ENCODE results near the gene PAPSS2. TPM values are rescaled to one million over a fixed set of nuclear protein-coding genes. Genes with fewer than 3 reads are reported as not detected.
"Not testable (repeated sequence)": the region's sequence is repeated elsewhere in the genome, so short reads cannot be mapped to it uniquely, and the experiment has no call there.

PAPSS2 gene
- total RNA-seq, 1 experiment from 2014 or later = 76.3 TPM

DNA sequence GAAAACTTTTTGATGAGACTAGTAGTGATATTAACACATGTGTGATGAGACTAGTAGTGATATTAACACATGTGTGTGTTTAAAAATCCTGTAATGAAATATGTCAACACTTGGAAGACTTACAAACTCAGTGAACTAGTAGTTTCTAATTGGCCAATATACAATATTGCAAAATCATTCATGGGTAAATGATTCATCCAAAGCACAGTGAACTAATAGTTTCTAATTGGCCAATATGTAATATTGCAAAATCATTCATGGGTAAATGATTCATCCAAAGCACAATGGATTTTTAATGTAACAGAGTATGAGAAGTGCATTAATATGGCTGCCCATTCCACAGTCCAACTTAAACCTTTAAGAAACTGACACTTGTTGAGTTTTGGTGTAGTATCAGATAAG is 80.6 kb downstream of the PAPSS2 start:
- no peak overlapping the region for H3K27ac ChIP-seq
- peaks cover 49% of the 10 kb centered on the region for H3K36me3 ChIP-seq
- no peak for DNase-seq (ENCODE audit: low read depth in 1 of 2, low spot score in 2 of 2)

DNA sequence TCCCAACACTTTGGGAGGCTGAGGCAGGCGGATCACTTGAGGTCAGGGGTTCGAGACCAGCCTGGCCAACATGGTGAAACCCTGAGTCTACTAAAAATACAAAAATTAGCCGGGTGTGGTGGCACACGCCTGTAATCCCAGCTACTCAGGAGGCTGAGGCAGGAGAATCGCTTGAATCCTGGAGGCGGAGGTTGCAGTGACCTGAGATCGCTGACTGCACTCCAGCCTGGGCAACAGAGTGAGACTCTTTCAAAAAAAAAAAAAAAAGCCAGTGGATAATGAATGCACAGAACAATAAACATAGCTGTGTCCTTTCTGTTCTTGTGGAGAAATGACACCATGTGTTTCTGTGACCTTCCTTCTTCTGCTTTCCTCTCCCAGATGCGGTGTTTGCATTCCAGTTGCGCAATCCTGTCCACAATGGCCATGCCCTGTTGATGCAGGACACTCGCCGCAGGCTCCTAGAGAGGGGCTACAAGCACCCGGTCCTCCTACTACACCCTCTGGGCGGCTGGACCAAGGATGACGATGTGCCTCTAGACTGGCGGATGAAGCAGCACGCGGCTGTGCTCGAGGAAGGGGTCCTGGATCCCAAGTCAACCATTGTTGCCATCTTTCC is 83.4 kb downstream of the PAPSS2 start:
- H3K4me3 ChIP-seq; H3K9me3 ChIP-seq (replicated peaks); H3K27ac ChIP-seq; DNase-seq (ENCODE audit: low read depth in 1 of 2, low spot score in 2 of 2); H3K27me3 ChIP-seq (replicated peaks); H3K4me1 ChIP-seq (replicated peaks): not testable (repeated sequence)
- peaks cover 59% of the 10 kb centered on the region for H3K36me3 ChIP-seq

More for the DNA sequence above, 80.6 kb downstream of the PAPSS2 start:
- Histone ChIP-seq H3K4me1 (replicated peaks) (no peaks in the 10 kb centered on the region), H3K9me3 (replicated peaks) (no peaks in the 10 kb centered on the region), H3K27me3 (replicated peaks) (no peaks in the 10 kb centered on the region), H3K4me3 (no peak overlapping the region)

DNA sequence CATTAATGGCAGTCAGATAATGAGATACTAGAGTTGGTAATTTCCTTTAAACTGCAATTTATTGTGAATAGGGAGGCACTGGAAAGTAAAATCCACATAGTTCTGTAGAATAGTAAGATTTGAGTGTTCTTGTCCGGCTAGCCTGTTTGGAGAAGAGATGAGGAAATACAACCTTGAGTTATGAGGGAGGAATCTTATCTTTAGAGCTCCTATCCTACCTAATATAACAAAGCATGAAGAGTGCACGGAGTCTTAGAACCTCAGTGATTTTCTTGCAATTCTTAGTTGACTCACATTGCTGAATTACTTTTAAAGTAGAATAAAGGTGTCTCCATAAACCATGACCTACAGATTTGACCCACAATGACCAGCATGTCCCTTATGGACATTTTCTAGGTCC is 84.9 kb downstream of the PAPSS2 start:
- Histone ChIP-seq H3K4me3 (no peak overlapping the region), H3K9me3 (replicated peaks) (no peaks in the 10 kb centered on the region), H3K4me1 (replicated peaks) (no peaks in the 10 kb centered on the region), H3K27me3 (replicated peaks) (no peaks in the 10 kb centered on the region), H3K27ac (no peak overlapping the region), H3K36me3 (peaks cover 63% of the 10 kb centered on the region)
- no peak for DNase-seq (ENCODE audit: low read depth in 1 of 2, low spot score in 2 of 2)

DNA sequence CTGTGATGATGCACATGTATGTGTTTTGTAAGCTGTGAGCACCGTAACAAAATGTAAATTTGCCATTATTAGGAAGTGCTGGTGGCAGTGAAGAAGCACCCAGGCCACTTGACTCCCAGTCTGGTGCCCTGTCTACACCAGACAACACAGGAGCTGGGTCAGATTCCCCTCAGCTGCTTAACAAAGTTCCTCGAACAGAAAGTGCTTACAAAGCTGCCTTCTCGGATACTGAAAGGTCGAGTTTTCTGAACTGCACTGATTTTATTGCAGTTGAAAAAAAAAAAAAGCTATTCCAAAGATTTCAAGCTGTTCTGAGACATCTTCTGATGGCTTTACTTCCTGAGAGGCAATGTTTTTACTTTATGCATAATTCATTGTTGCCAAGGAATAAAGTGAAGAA is 87.2 kb downstream of the PAPSS2 start:
- H3K4me1 ChIP-seq (replicated peaks) = no peaks in the 10 kb centered on the region
- no peaks in the 10 kb centered on the region for H3K27me3 ChIP-seq (replicated peaks)
- no peaks in the 10 kb centered on the region for H3K9me3 ChIP-seq (replicated peaks)
- no peak overlapping the region for H3K4me3 ChIP-seq
- peaks cover 48% of the 10 kb centered on the region for H3K36me3 ChIP-seq
- H3K27ac ChIP-seq = no peak overlapping the region
- no peak for DNase-seq (ENCODE audit: low read depth in 1 of 2, low spot score in 2 of 2)

DNA sequence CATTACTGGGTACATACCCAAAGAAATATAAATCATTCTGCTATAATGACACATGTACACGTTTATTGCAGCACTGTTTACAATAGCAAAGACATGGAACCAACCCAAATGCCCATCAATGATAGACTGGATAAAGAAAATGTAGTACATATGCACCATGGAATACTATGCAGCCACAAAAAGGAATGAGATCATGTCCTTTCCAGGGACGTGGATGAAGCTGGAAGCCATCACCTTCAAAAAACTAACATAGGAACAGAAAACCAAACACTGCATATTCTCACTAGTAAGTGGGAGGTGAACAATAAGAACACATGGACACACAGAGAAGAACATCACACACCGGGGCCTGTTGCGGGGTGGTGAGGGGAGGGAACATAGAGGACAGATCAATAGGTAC is 88.6 kb downstream of the PAPSS2 start:
- not testable (repeated sequence) for H3K9me3 ChIP-seq (replicated peaks); H3K27ac ChIP-seq; DNase-seq (ENCODE audit: low read depth in 1 of 2, low spot score in 2 of 2); H3K4me3 ChIP-seq; H3K4me1 ChIP-seq (replicated peaks); H3K27me3 ChIP-seq (replicated peaks)
- peaks cover 45% of the 10 kb centered on the region for H3K36me3 ChIP-seq

DNA sequence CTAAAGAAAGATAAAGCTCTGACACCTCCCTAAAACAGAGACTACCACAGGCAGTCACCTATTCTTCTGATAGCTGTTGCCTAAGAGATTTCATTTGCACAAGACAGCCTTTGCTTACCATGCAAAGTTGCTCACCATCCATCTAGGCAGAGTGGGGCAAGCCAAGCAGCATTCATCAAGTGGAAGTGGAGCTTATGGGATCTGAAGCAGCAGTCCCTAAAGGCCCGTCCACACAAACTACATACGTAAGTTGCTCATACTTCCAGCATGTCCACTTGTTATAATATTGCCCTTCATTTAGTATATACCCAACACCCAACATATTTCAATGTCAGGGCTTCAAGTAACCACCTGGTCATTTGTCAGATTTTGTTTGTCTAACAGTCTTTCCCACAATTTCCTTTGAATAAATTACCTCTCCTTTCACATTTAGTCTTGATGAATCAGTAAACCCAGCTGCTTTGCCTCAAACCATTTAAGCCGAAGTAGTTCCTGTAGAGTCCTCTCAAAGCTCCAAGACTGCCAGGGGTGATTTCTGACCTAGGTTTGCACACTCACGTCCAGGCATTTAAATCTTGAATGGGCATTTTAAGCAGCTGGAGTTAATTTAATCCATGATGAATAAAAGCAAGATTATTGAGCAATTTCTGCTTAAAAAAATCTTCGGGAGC is 90.5 kb downstream of the PAPSS2 start:
- no peak overlapping the region for H3K27ac ChIP-seq

DNA sequence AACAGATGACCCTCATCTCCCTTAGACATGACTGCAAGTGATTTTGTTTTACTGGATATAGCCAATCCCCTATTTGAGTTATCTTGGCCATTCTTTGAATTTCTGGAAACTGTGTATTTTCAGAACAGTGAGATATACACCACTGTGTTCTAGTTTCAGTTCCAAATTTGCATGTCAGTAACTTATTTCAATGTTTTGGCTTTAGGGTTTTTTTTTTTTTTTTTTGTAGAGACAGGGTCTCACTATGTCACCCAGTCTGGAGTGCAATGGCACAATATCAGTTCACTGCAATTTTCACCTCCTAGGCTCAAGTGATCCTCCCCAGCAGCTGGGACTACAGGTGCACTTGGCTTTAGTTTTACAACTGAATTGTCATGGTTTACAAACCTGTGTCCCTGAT is 91.1 kb downstream of the PAPSS2 start:
- Histone ChIP-seq H3K27me3 (replicated peaks) (no peaks in the 10 kb centered on the region), H3K36me3 (peaks cover 36% of the 10 kb centered on the region), H3K27ac (no peak overlapping the region), H3K9me3 (replicated peaks) (no peaks in the 10 kb centered on the region), H3K4me1 (replicated peaks) (0 out of 2 replicates have a peak, but pooled peaks cover 5% of the 10 kb centered on the region), H3K4me3 (no peak overlapping the region)
- DNase-seq (ENCODE audit: low read depth in 1 of 2, low spot score in 2 of 2) = no peak

More for the DNA sequence above, 90.5 kb downstream of the PAPSS2 start:
- Histone ChIP-seq H3K27me3 (replicated peaks) (no peaks in the 10 kb centered on the region), H3K9me3 (replicated peaks) (no peaks in the 10 kb centered on the region), H3K36me3 (peaks cover 39% of the 10 kb centered on the region), H3K4me1 (replicated peaks) (0 out of 2 replicates have a peak, but pooled peaks cover 5% of the 10 kb centered on the region), H3K4me3 (no peak overlapping the region)
- no peak for DNase-seq (ENCODE audit: low read depth in 1 of 2, low spot score in 2 of 2)

DNA sequence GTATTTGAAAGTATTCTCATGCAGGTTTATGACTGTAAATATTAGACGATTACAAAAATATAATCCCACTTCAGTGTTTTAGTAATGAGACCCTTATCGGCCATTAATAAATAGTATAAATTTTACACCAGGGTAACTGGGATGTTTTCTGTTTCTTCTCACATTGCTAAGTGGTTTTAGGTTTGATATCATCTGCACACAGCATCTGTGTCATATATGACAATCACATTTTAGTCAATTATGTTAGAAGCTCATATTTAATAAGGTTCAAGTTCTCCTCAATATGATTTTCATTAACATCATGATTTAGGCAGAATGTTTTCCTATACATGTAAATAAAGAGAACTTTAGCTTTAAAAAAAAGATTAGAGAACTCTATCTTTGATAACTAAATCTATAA is 91.6 kb downstream of the PAPSS2 start:
- Histone ChIP-seq H3K4me3 (no peak overlapping the region), H3K27me3 (replicated peaks) (no peaks in the 10 kb centered on the region), H3K27ac (no peak overlapping the region), H3K9me3 (replicated peaks) (no peaks in the 10 kb centered on the region), H3K4me1 (replicated peaks) (0 out of 2 replicates have a peak, but pooled peaks cover 5% of the 10 kb centered on the region), H3K36me3 (peaks cover 40% of the 10 kb centered on the region)
- DNase-seq (ENCODE audit: low read depth in 1 of 2, low spot score in 2 of 2) = no peak

DNA sequence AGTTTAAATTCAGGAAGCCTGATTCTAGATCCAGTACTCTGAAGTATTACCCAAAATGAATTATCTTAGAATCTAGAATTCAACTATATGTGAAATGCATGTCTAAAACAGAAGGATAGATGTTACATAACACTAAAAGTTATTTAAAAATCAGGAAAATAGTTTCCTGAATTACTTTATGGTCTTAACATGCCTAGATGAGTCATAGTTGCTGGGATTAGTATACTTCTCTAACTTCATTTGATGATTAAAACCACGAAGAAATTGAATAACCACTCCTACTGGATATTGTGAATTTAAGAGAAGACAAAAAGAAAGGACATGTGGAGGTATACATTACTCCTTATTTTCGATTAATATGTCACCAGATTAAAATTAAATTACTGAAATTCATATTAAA is 92.9 kb downstream of the PAPSS2 start:
- H3K36me3 ChIP-seq = peaks cover 41% of the 10 kb centered on the region
- H3K27me3 ChIP-seq (replicated peaks) = no peaks in the 10 kb centered on the region
- DNase-seq (ENCODE audit: low read depth in 1 of 2, low spot score in 2 of 2) = no peak
- no peaks in the 10 kb centered on the region for H3K9me3 ChIP-seq (replicated peaks)
- no peak overlapping the region for H3K27ac ChIP-seq
- H3K4me3 ChIP-seq = no peak overlapping the region
- 0 out of 2 replicates have a peak, but pooled peaks cover 5% of the 10 kb centered on the region for H3K4me1 ChIP-seq (replicated peaks)

DNA sequence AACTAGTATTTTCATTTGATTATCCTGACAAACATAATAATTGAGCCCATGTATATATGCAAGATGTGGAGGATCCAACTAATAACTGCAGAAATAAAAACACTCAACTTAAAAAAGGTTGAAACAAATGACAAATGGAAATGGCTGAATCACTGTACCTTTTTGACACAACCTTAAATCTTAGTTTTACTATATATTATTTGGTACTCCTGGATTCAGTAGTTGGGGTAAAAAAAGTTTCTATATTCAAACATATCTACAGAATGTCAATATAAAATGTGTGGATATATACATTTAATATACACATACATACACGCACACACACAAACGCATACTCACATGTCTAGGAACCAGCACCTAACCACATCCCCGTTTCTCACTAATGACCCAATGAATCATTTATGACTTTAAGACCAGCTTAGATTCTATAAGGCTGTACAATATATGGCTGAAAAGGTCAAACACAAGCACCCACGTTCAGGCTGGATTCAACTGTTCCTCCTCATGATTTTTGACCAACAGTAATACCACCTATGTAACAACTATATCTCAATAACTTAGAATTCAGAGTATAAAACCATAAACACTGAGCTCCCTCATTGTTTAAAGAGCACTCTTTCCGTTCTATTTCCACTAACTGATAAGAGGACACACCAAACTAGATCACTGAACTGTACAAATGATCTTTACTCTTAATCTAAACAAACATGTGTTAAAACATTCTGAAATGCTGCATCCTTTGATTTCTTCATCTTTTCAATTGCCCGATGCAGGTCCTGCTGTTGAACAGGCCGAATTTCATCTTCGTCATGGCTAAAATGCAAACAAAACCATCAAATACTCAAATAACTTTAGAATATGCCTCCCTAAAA is 94.6 kb downstream of the PAPSS2 start:
- Histone ChIP-seq H3K9me3 (replicated peaks) (no peaks in the 10 kb centered on the region), H3K4me1 (replicated peaks) (0 out of 2 replicates have a peak, but pooled peaks cover 5% of the 10 kb centered on the region), H3K36me3 (peaks cover 46% of the 10 kb centered on the region), H3K27ac (no peak overlapping the region), H3K4me3 (no peak overlapping the region), H3K27me3 (replicated peaks) (no peaks in the 10 kb centered on the region)
- no peak for DNase-seq (ENCODE audit: low read depth in 1 of 2, low spot score in 2 of 2)

DNA sequence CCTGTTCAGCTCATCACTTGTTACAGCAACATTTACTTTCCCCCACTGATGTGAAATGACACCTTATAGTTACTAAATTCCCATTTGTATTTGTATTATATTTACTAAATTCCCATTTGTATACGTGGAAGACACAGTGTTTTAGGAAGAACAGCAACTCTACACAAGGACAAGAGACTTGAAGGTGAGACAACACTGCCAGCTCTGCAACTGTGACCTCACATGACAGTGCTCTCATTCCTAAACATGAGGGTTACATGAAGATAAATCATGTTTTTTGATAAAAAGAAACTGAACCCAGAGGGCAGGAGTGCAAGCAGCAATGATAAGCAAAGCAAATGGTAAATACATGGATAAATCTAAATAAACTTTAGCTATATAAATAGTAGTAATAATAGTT is 98.0 kb downstream of the PAPSS2 start:
- Histone ChIP-seq H3K36me3 (peaks cover 46% of the 10 kb centered on the region), H3K4me3 (no peak overlapping the region), H3K9me3 (replicated peaks) (no peaks in the 10 kb centered on the region), H3K4me1 (replicated peaks) (no peaks in the 10 kb centered on the region), H3K27ac (no peak overlapping the region), H3K27me3 (replicated peaks) (no peaks in the 10 kb centered on the region)
- no peak for DNase-seq (ENCODE audit: low read depth in 1 of 2, low spot score in 2 of 2)

DNA sequence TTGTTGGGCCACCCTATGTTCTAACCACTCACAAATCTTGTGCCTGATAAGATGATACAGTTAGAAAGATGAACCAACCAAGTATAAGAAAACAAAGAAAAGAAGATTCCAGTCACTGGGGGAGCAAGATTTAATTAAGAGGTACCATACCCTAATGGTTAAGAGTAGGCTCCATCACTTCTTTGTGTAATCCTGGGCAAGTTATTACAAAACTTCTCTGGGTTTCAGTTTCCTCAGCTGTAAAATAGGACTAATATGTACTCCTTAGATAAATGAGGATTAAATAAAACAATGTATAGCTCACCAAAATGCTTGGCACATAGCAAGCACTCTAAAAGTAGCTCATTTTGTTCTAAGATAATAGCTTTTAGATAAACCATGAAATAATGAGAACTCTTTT is 99.9 kb downstream of the PAPSS2 start:
- H3K4me1 ChIP-seq (replicated peaks) = no peaks in the 10 kb centered on the region
- H3K4me3 ChIP-seq = no peak overlapping the region
- H3K27ac ChIP-seq = no peak overlapping the region
- no peaks in the 10 kb centered on the region for H3K27me3 ChIP-seq (replicated peaks)
- H3K36me3 ChIP-seq = peaks cover 38% of the 10 kb centered on the region
- no peaks in the 10 kb centered on the region for H3K9me3 ChIP-seq (replicated peaks)
- DNase-seq (ENCODE audit: low read depth in 1 of 2, low spot score in 2 of 2) = no peak

DNA sequence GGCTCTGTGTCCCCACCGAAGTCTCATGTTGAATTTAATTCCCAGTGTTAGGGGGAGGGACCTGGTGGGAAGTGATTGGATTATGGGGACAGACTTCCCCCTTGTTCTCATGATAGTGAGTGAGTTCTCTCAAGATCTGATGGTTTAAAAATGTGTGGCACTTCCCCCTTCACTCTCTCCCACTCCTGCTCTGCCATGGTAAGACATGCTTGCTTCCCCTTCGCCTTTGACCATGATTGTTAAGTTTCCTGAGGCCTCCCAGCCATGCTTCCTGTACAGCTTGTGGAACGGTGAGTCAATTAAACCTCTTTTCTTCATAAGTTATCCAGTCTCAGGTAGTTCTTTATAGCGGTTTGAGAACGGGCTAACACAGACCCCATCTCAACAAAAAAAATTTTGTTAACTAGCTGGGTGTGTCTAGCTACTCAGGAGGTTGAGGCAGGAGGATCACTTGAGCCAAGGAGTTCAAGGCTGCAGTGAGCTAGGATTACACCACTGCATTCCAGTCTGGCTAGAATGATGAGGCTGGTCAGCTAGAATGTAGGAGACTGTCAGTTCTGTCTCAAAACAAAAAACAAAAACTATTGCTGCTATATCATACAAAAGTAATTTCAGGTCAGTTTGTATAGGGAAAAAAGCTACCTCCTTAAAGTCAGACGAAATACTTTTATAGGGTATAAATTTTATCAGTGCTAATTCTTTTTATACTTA is 100.7 kb downstream of the PAPSS2 start:
- Histone ChIP-seq H3K27ac (no peak overlapping the region), H3K4me3 (no peak overlapping the region), H3K36me3 (peaks cover 39% of the 10 kb centered on the region), H3K9me3 (replicated peaks) (no peaks in the 10 kb centered on the region), H3K4me1 (replicated peaks) (no peaks in the 10 kb centered on the region), H3K27me3 (replicated peaks) (no peaks in the 10 kb centered on the region)
- DNase-seq (ENCODE audit: low read depth in 1 of 2, low spot score in 2 of 2) = no peak
